GM06990 (cell line): ENCODE measurements around the gene AP2B1.
A peak's percentile ranks its signal among the peaks of the same experiment; 100 is the strongest.

ENCODE experiments used
- DNase-seq: peaks from one replicate; pipeline ENCODE4 v3.0.0-alpha.2; 2011; ENCODE audit not compliant: insufficient read length; ENCODE audit errors: extremely low read depth
- H3K27me3 ChIP-seq: replicated peaks from 2 replicates; pipeline ENCODE4 v1.6.0; 2011; ENCODE audit warnings: low read length; ENCODE audit not compliant: control insufficient read depth, insufficient read depth
- H3K36me3 ChIP-seq: 2 replicates; pipeline ENCODE4 v1.5.1; 2011; ENCODE audit warnings: low read length; ENCODE audit not compliant: control insufficient read depth, insufficient read depth
- H3K4me3 ChIP-seq: replicated peaks from 2 replicates; pipeline ENCODE4 v1.5.1; 2011; ENCODE audit warnings: low read depth, mild to moderate bottlenecking, control low read depth, low read length
- CTCF ChIP-seq: IDR thresholded peaks from 2 replicates; pipeline ENCODE4 v1.5.1; 2011; ENCODE audit warnings: low read length, control low read depth, mild to moderate bottlenecking, inconsistent platforms; ENCODE audit not compliant: insufficient read depth, poor library complexity, severe bottlenecking

The AP2B1 gene

GRCh38 chr17:35766903-35767510, 179.9 kb downstream of the AP2B1 start:
- no peak overlapping the region for H3K4me3 ChIP-seq
- peak; percentile 43 for TF ChIP-seq CTCF
- DNase-seq = no peak
- H3K36me3 ChIP-seq = no peaks in the 10 kb centered on the region
- H3K27me3 ChIP-seq = no peaks in the 10 kb centered on the region; the same call in 1 of the 2 replicates

- H3K4me3 ChIP-seq = no peak overlapping the region
- no peak for TF ChIP-seq CTCF
- DNase-seq = no peak
- H3K27me3 ChIP-seq = no peaks in the 10 kb centered on the region; the same call in 1 of the 2 replicates
- no peaks in the 10 kb centered on the region for H3K36me3 ChIP-seq
These were observed 181.7 kb downstream of the AP2B1 start for GRCh38 chr17:35768797-35769196.

- no peak overlapping the region for H3K4me3 ChIP-seq
These were observed 182.9 kb downstream of the AP2B1 start for GRCh38 chr17:35769895-35770486.

GRCh38 chr17:35773129-35773528, 186.0 kb downstream of the AP2B1 start:
- no peak for DNase-seq
- TF ChIP-seq CTCF = no peak
- Histone ChIP-seq H3K27me3 (peaks cover 3% of the 10 kb centered on the region; the same call in 1 of the 2 replicates), H3K36me3 (no peaks in the 10 kb centered on the region), H3K4me3 (no peak overlapping the region)

More at GRCh38 chr17:35769895-35770486, 182.9 kb downstream of the AP2B1 start:
- DNase-seq = no peak
- H3K27me3 ChIP-seq = peaks cover 2% of the 10 kb centered on the region; the same call in 1 of the 2 replicates
- no peaks in the 10 kb centered on the region for H3K36me3 ChIP-seq
- TF ChIP-seq CTCF = peak; percentile 27

GRCh38 chr17:35773679-35774425, 186.7 kb downstream of the AP2B1 start:
- peaks cover 3% of the 10 kb centered on the region; the same call in 1 of the 2 replicates for H3K27me3 ChIP-seq
- no peak for TF ChIP-seq CTCF

More at GRCh38 chr17:35773679-35774425, 186.7 kb downstream of the AP2B1 start:
- no peaks in the 10 kb centered on the region for H3K36me3 ChIP-seq
- H3K4me3 ChIP-seq = no peak overlapping the region
- no peak for DNase-seq
